ENCODE measurements around the gene WDPCP. TPM values are rescaled to one million over a fixed set of nuclear protein-coding genes. Genes with fewer than 3 reads are reported as not detected.

WDPCP gene
- total RNA-seq, 1 donor, result 16.3 TPM

GRCh38 chr2:63539416-63540162, 48.7 kb downstream of the WDPCP start:
- Histone ChIP-seq H2AFZ (ENCODE audit: low read length) (no peak overlapping the region), H3K79me2 (ENCODE audit: insufficient read depth, low read length) (no peaks in the 10 kb centered on the region), H3K9me3 (ENCODE audit: low read depth, low read length) (no peaks in the 10 kb centered on the region), H3K4me3 (ENCODE audit: insufficient read depth, low read length) (no peak overlapping the region), H3K4me1 (ENCODE audit: insufficient read depth, low read length) (no peaks in the 10 kb centered on the region), H3K27me3 (ENCODE audit: insufficient read depth, low read length) (no peaks in the 10 kb centered on the region), H3K36me3 (ENCODE audit: insufficient read depth, low read length) (no peaks in the 10 kb centered on the region), H3K27ac (ENCODE audit: low read depth, low read length) (no peak overlapping the region), H3K4me2 (ENCODE audit: insufficient read depth, low read length) (no peak overlapping the region), H4K20me1 (ENCODE audit: insufficient read depth, low read length) (no peaks in the 10 kb centered on the region)
- TF ChIP-seq CTCF (IDR thresholded peaks at IDR 0.05; ENCODE audit: extremely low read depth, low read depth, low read length), result no peak
- DNase-seq (ENCODE audit: insufficient read length, low spot score, missing footprints), result no peak

- Histone ChIP-seq H3K27me3 (ENCODE audit: insufficient read depth, low read length) (no peaks in the 10 kb centered on the region), H3K36me3 (ENCODE audit: insufficient read depth, low read length) (no peaks in the 10 kb centered on the region), H3K79me2 (ENCODE audit: insufficient read depth, low read length) (no peaks in the 10 kb centered on the region), H3K4me1 (ENCODE audit: insufficient read depth, low read length) (no peaks in the 10 kb centered on the region), H4K20me1 (ENCODE audit: insufficient read depth, low read length) (no peaks in the 10 kb centered on the region), H3K4me2 (ENCODE audit: insufficient read depth, low read length) (no peak overlapping the region), H3K9me3 (ENCODE audit: low read depth, low read length) (no peaks in the 10 kb centered on the region), H2AFZ (ENCODE audit: low read length) (no peak overlapping the region), H3K27ac (ENCODE audit: low read depth, low read length) (no peak overlapping the region), H3K4me3 (ENCODE audit: insufficient read depth, low read length) (no peak overlapping the region)
- TF ChIP-seq CTCF (IDR thresholded peaks at IDR 0.05; ENCODE audit: extremely low read depth, low read depth, low read length), result no peak
- DNase-seq (ENCODE audit: insufficient read length, low spot score, missing footprints), result no peak
Measured at GRCh38 chr2:63538390-63538789, 49.9 kb downstream of the WDPCP start.

DNA sequence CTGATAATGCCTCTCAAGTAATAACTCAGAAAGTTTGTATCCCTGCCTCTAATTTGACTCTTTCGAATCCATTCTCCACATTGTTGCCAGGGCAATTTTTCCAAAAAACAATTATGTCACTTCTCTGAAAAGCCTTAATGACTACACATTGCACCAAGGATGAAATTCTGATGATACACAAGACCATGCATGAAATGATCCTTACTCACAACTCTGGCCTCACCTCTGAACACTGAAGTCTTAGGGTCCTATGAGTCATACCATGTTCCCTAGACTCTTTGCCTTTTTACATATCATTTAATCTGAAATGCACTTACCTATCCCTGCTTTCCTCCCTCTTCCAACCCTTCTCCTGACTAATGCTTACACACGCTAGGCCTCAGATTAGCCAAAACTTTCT, 51.0 kb downstream of the WDPCP start:
- H3K27me3 ChIP-seq (ENCODE audit: insufficient read depth, low read length), result no peaks in the 10 kb centered on the region
- H3K4me2 ChIP-seq (ENCODE audit: insufficient read depth, low read length), result no peak overlapping the region
- no peaks in the 10 kb centered on the region for H3K4me1 ChIP-seq (ENCODE audit: insufficient read depth, low read length)
- no peaks in the 10 kb centered on the region for H3K9me3 ChIP-seq (ENCODE audit: low read depth, low read length)
- no peaks in the 10 kb centered on the region for H4K20me1 ChIP-seq (ENCODE audit: insufficient read depth, low read length)
- TF ChIP-seq CTCF (IDR thresholded peaks at IDR 0.05; ENCODE audit: extremely low read depth, low read depth, low read length), result no peak
- no peaks in the 10 kb centered on the region for H3K79me2 ChIP-seq (ENCODE audit: insufficient read depth, low read length)
- H2AFZ ChIP-seq (ENCODE audit: low read length), result no peak overlapping the region
- peak; percentile 48 for DNase-seq (ENCODE audit: insufficient read length, low spot score, missing footprints)
- no peak overlapping the region for H3K27ac ChIP-seq (ENCODE audit: low read depth, low read length)
- H3K36me3 ChIP-seq (ENCODE audit: insufficient read depth, low read length), result no peaks in the 10 kb centered on the region
- H3K4me3 ChIP-seq (ENCODE audit: insufficient read depth, low read length), result no peak overlapping the region

- DNase-seq (ENCODE audit: insufficient read length, low spot score, missing footprints), result no peak
- Histone ChIP-seq H3K79me2 (ENCODE audit: insufficient read depth, low read length) (no peaks in the 10 kb centered on the region), H3K27me3 (ENCODE audit: insufficient read depth, low read length) (no peaks in the 10 kb centered on the region), H2AFZ (ENCODE audit: low read length) (no peak overlapping the region), H3K36me3 (ENCODE audit: insufficient read depth, low read length) (no peaks in the 10 kb centered on the region), H3K27ac (ENCODE audit: low read depth, low read length) (no peak overlapping the region), H3K4me2 (ENCODE audit: insufficient read depth, low read length) (no peak overlapping the region), H4K20me1 (ENCODE audit: insufficient read depth, low read length) (no peaks in the 10 kb centered on the region), H3K4me3 (ENCODE audit: insufficient read depth, low read length) (no peak overlapping the region), H3K9me3 (ENCODE audit: low read depth, low read length) (no peaks in the 10 kb centered on the region), H3K4me1 (ENCODE audit: insufficient read depth, low read length) (no peaks in the 10 kb centered on the region)
- no peak for TF ChIP-seq CTCF (IDR thresholded peaks at IDR 0.05; ENCODE audit: extremely low read depth, low read depth, low read length)
Measured at GRCh38 chr2:63530704-63531279, 57.5 kb downstream of the WDPCP start.
